HPDE6-E6E7 (cell line): Measurements from ENCODE around the gene CMIP.
"Not testable (repeated sequence)": the region's sequence is repeated elsewhere in the genome, so short reads cannot be mapped to it uniquely, and the experiment has no call there.

Experiments
- DNase-seq: peaks from one replicate; pipeline ENCODE4 v3.0.0; 2011; ENCODE audit warnings: missing footprints; ENCODE audit errors: extremely low spot score

Gene CMIP

GRCh38 chr16:81421126-81421525, 23.5 kb upstream of the CMIP start:
- DNase-seq: no peak

- DNase-seq: no peak
Observed at GRCh38 chr16:81421536-81421935, 23.1 kb upstream of the CMIP start.

GRCh38 chr16:81422153-81422552, 22.5 kb upstream of the CMIP start:
- DNase-seq: not testable (repeated sequence)

- no peak for DNase-seq
Observed at GRCh38 chr16:81424771-81425170, 19.8 kb upstream of the CMIP start.

GRCh38 chr16:81427219-81427618, 17.4 kb upstream of the CMIP start:
- DNase-seq: no peak

GRCh38 chr16:81429045-81429521, 15.5 kb upstream of the CMIP start:
- DNase-seq: no peak

GRCh38 chr16:81431554-81432353, 12.9 kb upstream of the CMIP start:
- no peak for DNase-seq

GRCh38 chr16:81432937-81433557, 11.6 kb upstream of the CMIP start:
- DNase-seq: no peak

GRCh38 chr16:81435103-81435502, 9.5 kb upstream of the CMIP start:
- DNase-seq: no peak

GRCh38 chr16:81435567-81435966, 9.0 kb upstream of the CMIP start:
- DNase-seq: no peak

GRCh38 chr16:81436386-81436785, 8.2 kb upstream of the CMIP start:
- no peak for DNase-seq

GRCh38 chr16:81437865-81438264, 6.7 kb upstream of the CMIP start:
- DNase-seq: no peak

GRCh38 chr16:81440888-81441761, 3.5 kb upstream of the CMIP start:
- DNase-seq: no peak

- DNase-seq: no peak
Observed at GRCh38 chr16:81442220-81442915, 2.2 kb upstream of the CMIP start.

- no peak for DNase-seq
Observed at GRCh38 chr16:81442916-81443687, 1.5 kb upstream of the CMIP start.

GRCh38 chr16:81443688-81444447, 740 bp upstream of the CMIP start:
- no peak for DNase-seq

- DNase-seq: no peak
Observed at GRCh38 chr16:81445143-81445961, 744 bp downstream of the CMIP start.

- peak; percentile 60 for DNase-seq
Observed at GRCh38 chr16:81445966-81446906, 1.6 kb downstream of the CMIP start.
